HG02571 (cell line): ENCODE data around the gene ACTG2.
"Not testable (repeated sequence)": the region's sequence is repeated elsewhere in the genome, so short reads cannot be mapped to it uniquely, and the experiment has no call there.

ENCODE experiments used
- ATAC-seq: cut with Tn5 transposase; IDR thresholded peaks from one replicate; pipeline ENCODE4 v1.9.1; 2021; ENCODE audit warnings: mild to moderate bottlenecking, moderate library complexity; ENCODE audit not compliant: unreplicated experiment

Gene ACTG2

GRCh38 chr2:73891276-73891901 lies 1.4 kb upstream of the ACTG2 start:
- ATAC-seq, result no peak

- ATAC-seq, result no peak
Measured at GRCh38 chr2:73893764-73894474, 1.1 kb downstream of the ACTG2 start.

GRCh38 chr2:73894475-73894850 lies 1.7 kb downstream of the ACTG2 start:
- no peak for ATAC-seq

GRCh38 chr2:73894877-73895276 lies 2.1 kb downstream of the ACTG2 start:
- ATAC-seq, result no peak

- ATAC-seq, result no peak
Measured at GRCh38 chr2:73895473-73895872, 2.7 kb downstream of the ACTG2 start.

GRCh38 chr2:73896362-73897239 lies 3.8 kb downstream of the ACTG2 start:
- no peak for ATAC-seq

GRCh38 chr2:73897240-73897583 lies 4.4 kb downstream of the ACTG2 start:
- no peak for ATAC-seq

- ATAC-seq, result no peak
Measured at GRCh38 chr2:73897934-73898333, 5.1 kb downstream of the ACTG2 start.

- no peak for ATAC-seq
Measured at GRCh38 chr2:73899801-73900336, 7.1 kb downstream of the ACTG2 start.

- no peak for ATAC-seq
Measured at GRCh38 chr2:73901143-73901542, 8.3 kb downstream of the ACTG2 start.

GRCh38 chr2:73902284-73902683 lies 9.5 kb downstream of the ACTG2 start:
- ATAC-seq, result no peak

- no peak for ATAC-seq
Measured at GRCh38 chr2:73903313-73903712, 10.5 kb downstream of the ACTG2 start.

GRCh38 chr2:73903949-73904613 lies 11.3 kb downstream of the ACTG2 start:
- ATAC-seq, result not testable (repeated sequence)

- no peak for ATAC-seq
Measured at GRCh38 chr2:73904952-73905351, 12.1 kb downstream of the ACTG2 start.

- no peak for ATAC-seq
Measured at GRCh38 chr2:73906847-73907505, 14.2 kb downstream of the ACTG2 start.

- ATAC-seq, result peak; percentile 54
Measured at GRCh38 chr2:73907840-73908452, 15.1 kb downstream of the ACTG2 start.

GRCh38 chr2:73908689-73909652 lies 16.2 kb downstream of the ACTG2 start:
- ATAC-seq, result no peak

- no peak for ATAC-seq
Measured at GRCh38 chr2:73910873-73911547, 18.2 kb downstream of the ACTG2 start.
